ENCODE measurements around the gene ASB18.

Gene ASB18

GRCh38 chr2:236306825-236307540, 42.8 kb upstream of the ASB18 start:
- TF ChIP-seq ZNF335 (tag by site-specific recombination; conservative IDR thresholded peaks at IDR 0.05) (no peak), ZNF600 (tag by site-specific recombination; IDR thresholded peaks at IDR 0.05) (no peak), YY2 (tag by site-specific recombination; IDR thresholded peaks at IDR 0.05) (no peak), ZBTB26 (tag by site-specific recombination; optimal IDR thresholded peaks at IDR 0.05) (no peak), KLF17 (tag by site-specific recombination; IDR thresholded peaks at IDR 0.05) (no peak)
- ChIA-PET POLR2A (no interaction called here), CTCF (interaction anchor here (0.6 to 2.4 kb wide), 2 partner anchors 46 to 527 kb away, joined by 3 to 7 read pairs; no protein-coding TSS in a partner anchor)
- no peaks in the 10 kb centered on the region for H3K4me1 ChIP-seq (ENCODE audit: control insufficient read depth, insufficient read depth, low read length)
- H3K9me3 ChIP-seq (ENCODE audit: control insufficient read depth, insufficient read depth, low read depth, low read length), result no peaks in the 10 kb centered on the region
- no peaks in the 10 kb centered on the region for H3K36me3 ChIP-seq (ENCODE audit: control insufficient read depth in 2 of 2, insufficient read depth in 1 of 2, low read length in 2 of 2)
- H3K27ac ChIP-seq (ENCODE audit: extremely low read depth, low read depth, low read length), result no peak overlapping the region
- H3K4me3 ChIP-seq (ENCODE audit: low read depth, low read length), result no peak overlapping the region

GRCh38 chr2:236305964-236306605, 41.9 kb upstream of the ASB18 start:
- Histone ChIP-seq H3K36me3 (ENCODE audit: control insufficient read depth in 2 of 2, insufficient read depth in 1 of 2, low read length in 2 of 2) (no peaks in the 10 kb centered on the region), H3K4me3 (ENCODE audit: low read depth, low read length) (no peak overlapping the region), H3K9me3 (ENCODE audit: control insufficient read depth, insufficient read depth, low read depth, low read length) (no peaks in the 10 kb centered on the region), H3K4me1 (ENCODE audit: control insufficient read depth, insufficient read depth, low read length) (no peaks in the 10 kb centered on the region), H3K27ac (ENCODE audit: extremely low read depth, low read depth, low read length) (no peak overlapping the region)
- TF ChIP-seq MYNN (tag by site-specific recombination; IDR thresholded peaks at IDR 0.05; ENCODE audit: borderline replicate concordance), result no peak
- TF ChIP-seq ZIC2 (tag by site-specific recombination; IDR thresholded peaks at IDR 0.05), result no peak
- TF ChIP-seq PATZ1 (tag by site-specific recombination; IDR thresholded peaks at IDR 0.05), result no peak
- TF ChIP-seq GLIS1 (tag by site-specific recombination; IDR thresholded peaks at IDR 0.05), result no peak
- no peak for TF ChIP-seq ZSCAN16 (tag by site-specific recombination; IDR thresholded peaks at IDR 0.05)
- TF ChIP-seq ZBTB7A (tag by site-specific recombination; IDR thresholded peaks at IDR 0.05; ENCODE audit: low read depth), result no peak
- no peak for TF ChIP-seq ZNF585B (tag by site-specific recombination; IDR thresholded peaks at IDR 0.05)
- ChIA-PET POLR2A (no interaction called here), CTCF (interaction anchor here (2.4 kb wide), 1 partner anchor 527 kb away, joined by 7 read pairs; no protein-coding TSS in a partner anchor)

- no peak overlapping the region for H3K4me3 ChIP-seq (ENCODE audit: low read depth, low read length)
- CTCF ChIA-PET, result no interaction called here
- TF ChIP-seq ZNF488 (tag by site-specific recombination; IDR thresholded peaks at IDR 0.05), result no peak
- TF ChIP-seq BCL11B (tag by site-specific recombination; IDR thresholded peaks at IDR 0.05; ENCODE audit: low read depth), result no peak
- no peak for TF ChIP-seq ZNF302 (tag by site-specific recombination; IDR thresholded peaks at IDR 0.05; ENCODE audit: low read depth)
- no peak for TF ChIP-seq ZNF501 (tag by site-specific recombination; IDR thresholded peaks at IDR 0.05)
- TF ChIP-seq ZSCAN30 (tag by site-specific recombination; IDR thresholded peaks at IDR 0.05), result no peak
- TF ChIP-seq HOXC10 (CRISPR knock-in tag; IDR thresholded peaks at IDR 0.05), result no peak
- no peak for TF ChIP-seq ELK4 (IDR thresholded peaks at IDR 0.05; ENCODE audit: borderline replicate concordance, low read depth, low read length)
- no peak for TF ChIP-seq GLI2 (tag by site-specific recombination; IDR thresholded peaks at IDR 0.05; ENCODE audit: borderline replicate concordance, low read depth)
- TF ChIP-seq ZNF585B (tag by site-specific recombination; IDR thresholded peaks at IDR 0.05), result no peak
Measured at GRCh38 chr2:236305531-236305930, 41.3 kb upstream of the ASB18 start.

More at GRCh38 chr2:236305531-236305930, 41.3 kb upstream of the ASB18 start:
- POLR2A ChIA-PET, result no interaction called here
- Histone ChIP-seq H3K27ac (ENCODE audit: extremely low read depth, low read depth, low read length) (no peak overlapping the region), H3K36me3 (ENCODE audit: control insufficient read depth in 2 of 2, insufficient read depth in 1 of 2, low read length in 2 of 2) (no peaks in the 10 kb centered on the region), H3K9me3 (ENCODE audit: control insufficient read depth, insufficient read depth, low read depth, low read length) (no peaks in the 10 kb centered on the region), H3K4me1 (ENCODE audit: control insufficient read depth, insufficient read depth, low read length) (no peaks in the 10 kb centered on the region)
